K562 (cell line): Measurements from ENCODE around the gene PRR7. TPM values are rescaled to one million over a fixed set of nuclear protein-coding genes. Genes with fewer than 3 reads are reported as not detected.

Source experiments
- ARID1B ChIP-seq: fragments of 450-650 bp; IDR thresholded peaks from 2 replicates; pipeline ENCODE4 v1.6.1; 2016; ENCODE audit warnings: antibody characterized with exemption, mild to moderate bottlenecking, inconsistent platforms
- CBFB ChIP-seq: sonication (generic); formaldehyde crosslinking; IDR thresholded peaks from 2 replicates; pipeline ENCODE4 v1.4.0; 2020; ENCODE audit warnings: mild to moderate bottlenecking, missing genetic modification reagents
- CBX1 ChIP-seq: sonication (generic); IDR thresholded peaks from 2 replicates; pipeline ENCODE4 v1.6.1; 2016; ENCODE audit warnings: antibody characterized with exemption, low read depth, mild to moderate bottlenecking
- ELK3 ChIP-seq: fragments of 450-650 bp; formaldehyde crosslinking; IDR thresholded peaks from 2 replicates; pipeline ENCODE4 v1.4.0; 2020; ENCODE audit warnings: mild to moderate bottlenecking
- FOXJ3 ChIP-seq: sonication (generic); formaldehyde crosslinking; IDR thresholded peaks from 2 replicates; pipeline ENCODE4 v1.4.0; 2020; ENCODE audit warnings: mild to moderate bottlenecking, missing genetic modification reagents
- HNRNPLL ChIP-seq: fragments of 200-400 bp; formaldehyde crosslinking; IDR thresholded peaks from 2 replicates; pipeline ENCODE4 v1.6.1; 2017; ENCODE audit warnings: low read length, low read depth, mild to moderate bottlenecking; ENCODE audit not compliant: poor library complexity, severe bottlenecking
- KDM5B ChIP-seq: fragments of 200-600 bp; sonication (generic); IDR thresholded peaks from 2 replicates; pipeline ENCODE4 v1.6.1; 2012; ENCODE audit warnings: low read depth, mild to moderate bottlenecking, moderate library complexity, low read length, control low read depth, inconsistent platforms; ENCODE audit not compliant: insufficient replicate concordance
- NFIC ChIP-seq: fragments of 450-650 bp; IDR thresholded peaks from 2 replicates; pipeline ENCODE4 v1.6.1; 2017; ENCODE audit warnings: mild to moderate bottlenecking, inconsistent platforms
- STAG1 ChIP-seq: sonication (generic); formaldehyde crosslinking; IDR thresholded peaks from 2 replicates; pipeline ENCODE4 v1.5.0; 2020; ENCODE audit warnings: missing genetic modification reagents, borderline replicate concordance
- TAF7 ChIP-seq: fragments of 450-650 bp; IDR thresholded peaks from 2 replicates; pipeline ENCODE4 v1.6.1; 2016; ENCODE audit warnings: missing genetic modification characterization, missing compliant biosample characterization
- TARDBP ChIP-seq: fragments of 450-650 bp; IDR thresholded peaks from 2 replicates; pipeline ENCODE4 v1.6.1; 2016
- ZBTB26 ChIP-seq: fragments of 450-650 bp; formaldehyde crosslinking; IDR thresholded peaks from 2 replicates; pipeline ENCODE4 v1.4.0; 2022; ENCODE audit warnings: missing genetic modification characterization
- ZNF224 ChIP-seq: sonication (generic); formaldehyde crosslinking; IDR thresholded peaks from 2 replicates; pipeline ENCODE4 v1.8.0; 2022; ENCODE audit warnings: mild to moderate bottlenecking, missing genetic modification reagents
- ZNF592 ChIP-seq: fragments of 450-650 bp; IDR thresholded peaks from 2 replicates; pipeline ENCODE4 v1.6.1; 2017; ENCODE audit warnings: antibody characterized with exemption, mild to moderate bottlenecking
- polyA plus RNA-seq, 8 experiments: library from polyadenylated mRNA; depleted of rRNA in 4 of 8; stranded (reverse) in 5 of 8; unstranded in 3 of 8; fragments of >200 nt; fragmentation: Nextera tagmentation in 2 of 8; fragmentation: Illumina TruSeq in 1 of 8; extraction: Ambion mirVana in 2 of 8; extraction: Trizol in 1 of 8; gene quantifications; 2 replicates each; pipeline versions ENCODE4 v1.2.1 to v1.2.3, GENCODE V29; 2011 to 2014; ENCODE audit warnings: inconsistent platforms in 1 of 8, missing spikeins in 1 of 8
- total RNA-seq, 7 experiments: library from RNA; depleted of rRNA in 6 of 7; stranded (reverse); fragments of >200 nt in 6 of 7; fragmentation: Illumina TruSeq in 2 of 7; extraction: Trizol in 2 of 7; gene quantifications; 2 replicates each; pipeline versions ENCODE4 v1.2.1 to v1.2.3, GENCODE V29; 2011 to 2021; ENCODE audit warnings: low replicate concordance in 1 of 7
- TF ChIP-seq, protein P1 (sequence below): fragments of 200-800 bp; sonication (Bioruptor generic); IDR thresholded peaks from 2 replicates; pipeline ENCODE4 v1.6.1; 2017; ENCODE audit warnings: missing genetic modification characterization, missing compliant biosample characterization

PRR7 gene
- total and polyA plus RNA-seq, 9 of the 15 experiments (the other 6 are each of a cell fraction or from before 2014, with no cell fraction given), result 0.80 to 11.3 (median 10.4) TPM; not detected in 4

DNA sequence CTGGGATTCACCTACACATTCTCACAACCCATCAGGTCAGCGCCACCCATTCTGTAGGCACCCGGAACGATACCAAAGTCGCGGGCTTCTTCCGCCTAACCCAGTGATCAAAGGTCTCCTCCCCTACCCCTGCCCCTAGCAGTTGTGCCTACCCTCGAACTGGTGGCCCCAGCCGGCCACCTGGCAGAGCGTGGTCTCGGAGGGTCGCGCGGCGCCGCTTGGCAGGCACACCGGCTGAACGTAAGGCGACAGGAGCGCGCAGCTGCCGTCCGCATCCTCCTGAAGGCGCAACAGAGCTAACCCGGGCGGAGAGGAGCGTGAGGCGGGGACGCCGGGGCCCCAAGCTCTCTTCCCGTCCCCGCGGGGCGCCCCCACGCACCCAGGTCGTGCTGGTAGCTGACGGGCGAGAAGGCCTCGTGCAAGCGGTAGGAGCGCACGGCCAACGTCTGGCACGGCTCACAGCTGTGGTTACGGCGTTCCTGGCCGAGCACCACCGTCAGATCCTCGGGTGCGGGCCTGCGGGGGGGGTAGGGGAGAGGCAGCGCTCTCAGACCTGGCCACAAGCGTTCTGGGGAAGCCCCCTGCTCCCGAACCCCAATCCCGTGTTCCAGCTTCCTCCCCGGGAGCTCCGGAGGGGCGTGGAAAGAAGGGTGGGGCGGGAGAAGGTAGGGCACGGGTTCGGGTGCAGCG lies 43.4 kb upstream of the PRR7 start (continued):
- TF ChIP-seq FOXJ3, result no peak
- TF ChIP-seq, protein P1, sequence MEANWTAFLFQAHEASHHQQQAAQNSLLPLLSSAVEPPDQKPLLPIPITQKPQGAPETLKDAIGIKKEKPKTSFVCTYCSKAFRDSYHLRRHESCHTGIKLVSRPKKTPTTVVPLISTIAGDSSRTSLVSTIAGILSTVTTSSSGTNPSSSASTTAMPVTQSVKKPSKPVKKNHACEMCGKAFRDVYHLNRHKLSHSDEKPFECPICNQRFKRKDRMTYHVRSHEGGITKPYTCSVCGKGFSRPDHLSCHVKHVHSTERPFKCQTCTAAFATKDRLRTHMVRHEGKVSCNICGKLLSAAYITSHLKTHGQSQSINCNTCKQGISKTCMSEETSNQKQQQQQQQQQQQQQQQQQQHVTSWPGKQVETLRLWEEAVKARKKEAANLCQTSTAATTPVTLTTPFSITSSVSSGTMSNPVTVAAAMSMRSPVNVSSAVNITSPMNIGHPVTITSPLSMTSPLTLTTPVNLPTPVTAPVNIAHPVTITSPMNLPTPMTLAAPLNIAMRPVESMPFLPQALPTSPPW, result no peak
- TF ChIP-seq STAG1 (CRISPR knock-in tag), result no peak
- no peak for TF ChIP-seq TARDBP
- no peak for TF ChIP-seq CBFB (CRISPR knock-in tag)
- TF ChIP-seq TAF7 (tag), result no peak
- no peak for TF ChIP-seq NFIC
- TF ChIP-seq KDM5B, result no peak
- TF ChIP-seq ZBTB26 (CRISPR knock-in tag), result no peak
- no peak for TF ChIP-seq HNRNPLL
- TF ChIP-seq CBX1, result no peak
- TF ChIP-seq ZNF592, result no peak
- TF ChIP-seq ELK3 (CRISPR knock-in tag), result no peak
- no peak for TF ChIP-seq ARID1B
- TF ChIP-seq ZNF224 (CRISPR knock-in tag), result no peak
